HepG2 (cell line): ENCODE results near the gene NR2F6. TPM values are rescaled to one million over a fixed set of nuclear protein-coding genes. Genes with fewer than 3 reads are reported as not detected.
A peak's percentile ranks its signal among the peaks of the same experiment; 100 is the strongest.

Experiments
- AGO2 ChIP-seq: fragments of 200-400 bp; formaldehyde crosslinking; optimal IDR thresholded peaks from 2 replicates; pipeline ENCODE3; 2017; ENCODE audit warnings: mild to moderate bottlenecking, low read depth, low read length, moderate library complexity
- CCDC6 ChIP-seq: sonication (generic); formaldehyde crosslinking; IDR thresholded peaks from 2 replicates; pipeline ENCODE4 v1.8.1; 2022; ENCODE audit warnings: mild to moderate bottlenecking, missing genetic modification reagents, moderate library complexity
- FOXC1 ChIP-seq: sonication (generic); formaldehyde crosslinking; IDR thresholded peaks from 2 replicates; pipeline ENCODE4 v1.8.0; 2022; ENCODE audit warnings: mild to moderate bottlenecking, missing genetic modification reagents, borderline replicate concordance
- HHEX ChIP-seq: IDR thresholded peaks from 2 replicates; pipeline ENCODE4 v1.6.1; 2016; ENCODE audit warnings: control low read depth
- HNF4A ChIP-seq: sonication (generic); formaldehyde crosslinking; IDR thresholded peaks from 2 replicates; pipeline ENCODE4 v1.4.0; 2020; ENCODE audit warnings: missing genetic modification reagents
- MED1 ChIP-seq: sonication (generic); formaldehyde crosslinking; IDR thresholded peaks from 2 replicates; pipeline ENCODE4 v1.4.0; 2020; ENCODE audit warnings: missing genetic modification reagents
- NFE2L1 ChIP-seq: sonication (generic); formaldehyde crosslinking; IDR thresholded peaks from 2 replicates; pipeline ENCODE4 v1.4.0; 2020; ENCODE audit warnings: missing genetic modification reagents, mild to moderate bottlenecking, borderline replicate concordance
- PAWR ChIP-seq: sonication (generic); formaldehyde crosslinking; IDR thresholded peaks from 2 replicates; pipeline ENCODE4 v1.4.0; 2020; ENCODE audit warnings: missing genetic modification reagents, mild to moderate bottlenecking, borderline replicate concordance
- RBM39 ChIP-seq: fragments of 200-400 bp; formaldehyde crosslinking; IDR thresholded peaks from one replicate; pipeline ENCODE4 v1.6.1; 2018; ENCODE audit warnings: antibody characterized with exemption, mild to moderate bottlenecking, low read depth, low read length; ENCODE audit not compliant: poor library complexity, severe bottlenecking
- RELA ChIP-seq: sonication (generic); formaldehyde crosslinking; IDR thresholded peaks from 2 replicates; pipeline ENCODE4 v1.4.0; 2020; ENCODE audit warnings: missing genetic modification reagents
- REXO4 ChIP-seq: sonication (generic); formaldehyde crosslinking; IDR thresholded peaks from 2 replicates; pipeline ENCODE4 v1.8.0; 2022; ENCODE audit warnings: missing genetic modification reagents, mild to moderate bottlenecking, borderline replicate concordance
- SPEN ChIP-seq: sonication (generic); formaldehyde crosslinking; IDR thresholded peaks from 2 replicates; pipeline ENCODE4 v1.5.1; 2020; ENCODE audit warnings: low read depth, mild to moderate bottlenecking, missing genetic modification reagents
- TAF1 ChIP-seq: sonication (generic); formaldehyde crosslinking; IDR thresholded peaks from 2 replicates; pipeline ENCODE4 v1.4.0; 2020; ENCODE audit warnings: missing genetic modification reagents
- TCF7 ChIP-seq: sonication (generic); IDR thresholded peaks from 2 replicates; pipeline ENCODE4 v1.6.1; 2016; ENCODE audit warnings: antibody characterized with exemption, low read depth
- TFE3 ChIP-seq: IDR thresholded peaks from 2 replicates; pipeline ENCODE4 v1.6.1; 2016
- THAP11 ChIP-seq: IDR thresholded peaks from 2 replicates; pipeline ENCODE4 v1.6.1; 2016; ENCODE audit warnings: missing biosample characterization, missing genetic modification reagents
- TRAFD1 ChIP-seq: sonication (generic); formaldehyde crosslinking; IDR thresholded peaks from 2 replicates; pipeline ENCODE4 v1.5.1; 2020; ENCODE audit warnings: missing genetic modification reagents, mild to moderate bottlenecking, borderline replicate concordance
- ZNF513 ChIP-seq: sonication (generic); formaldehyde crosslinking; conservative IDR thresholded peaks from 2 replicates; pipeline ENCODE4 v1.5.0; 2020; ENCODE audit warnings: missing genetic modification reagents
- ZNF547 ChIP-seq: sonication (generic); formaldehyde crosslinking; IDR thresholded peaks from 2 replicates; pipeline ENCODE4 v1.5.1; 2020; ENCODE audit warnings: mild to moderate bottlenecking, missing genetic modification reagents
- ZNF614 ChIP-seq: IDR thresholded peaks from 2 replicates; pipeline ENCODE4 v1.6.1; 2018; ENCODE audit warnings: missing biosample characterization, missing genetic modification reagents, inconsistent platforms, borderline replicate concordance
- ZNF740 ChIP-seq: sonication (generic); formaldehyde crosslinking; IDR thresholded peaks from 2 replicates; pipeline ENCODE4 v1.4.0; 2020; ENCODE audit warnings: missing genetic modification reagents
- ZNF800 ChIP-seq: sonication (generic); formaldehyde crosslinking; IDR thresholded peaks from 2 replicates; pipeline ENCODE4 v1.4.0; 2020; ENCODE audit warnings: missing genetic modification reagents
- ZSCAN9 ChIP-seq: IDR thresholded peaks from 2 replicates; pipeline ENCODE4 v1.6.1; 2016; ENCODE audit warnings: borderline replicate concordance
- polyA plus RNA-seq, 8 experiments: library from polyadenylated mRNA; depleted of rRNA in 3 of 8; stranded (reverse) in 7 of 8; unstranded in 1 of 8; fragments of >200 nt; fragmentation: Illumina TruSeq in 4 of 8; extraction: Trizol in 4 of 8; gene quantifications; 2 replicates each; pipeline versions ENCODE4 v1.2.1 to v1.2.3, GENCODE V29; 2011 to 2016; ENCODE audit warnings: low read depth in 4 of 8, missing spikeins in 1 of 8, mixed read lengths in 1 of 8; ENCODE audit not compliant: insufficient read depth in 1 of 8
- total RNA-seq, 5 experiments: library from RNA; depleted of rRNA; stranded (reverse); fragments of >200 nt; fragmentation: Illumina TruSeq; extraction: Trizol; gene quantifications; 2 replicates each; pipeline ENCODE4 v1.2.3, GENCODE V29; 2016; ENCODE audit warnings: low read depth in 1 of 5

Gene NR2F6
- total and polyA plus RNA-seq, 2 of the 13 experiments (the other 11 are each of a cell fraction or from before 2014, with no cell fraction given), result 30.9 to 72.4 TPM

- no peak for TF ChIP-seq ZNF513
- TF ChIP-seq CCDC6 (CRISPR knock-in tag), result no peak
- TF ChIP-seq ZNF800 (CRISPR knock-in tag), result no peak
- no peak for TF ChIP-seq TRAFD1 (CRISPR knock-in tag)
- no peak for TF ChIP-seq SPEN (CRISPR knock-in tag)
- TF ChIP-seq THAP11 (CRISPR knock-in tag), result no peak
- no peak for TF ChIP-seq TFE3
- TF ChIP-seq ZNF614 (CRISPR knock-in tag), result no peak
- TF ChIP-seq ZSCAN9 (CRISPR knock-in tag), result no peak
- no peak for TF ChIP-seq RBM39
- TF ChIP-seq REXO4 (CRISPR knock-in tag), result no peak
- no peak for TF ChIP-seq ZNF547
- no peak for TF ChIP-seq NFE2L1
- TF ChIP-seq HHEX, result no peak
- TF ChIP-seq TCF7, result no peak
- peak; percentile 27; the same call in 1 of the 2 replicates for TF ChIP-seq PAWR (CRISPR knock-in tag)
- TF ChIP-seq TAF1, result peak; percentile 23; the same call in 1 of the 2 replicates
- TF ChIP-seq FOXC1, result no peak
- TF ChIP-seq HNF4A (CRISPR knock-in tag), result no peak
- TF ChIP-seq MED1 (CRISPR knock-in tag), result no peak
- TF ChIP-seq RELA (CRISPR knock-in tag), result no peak
- TF ChIP-seq AGO2, result peak; percentile 88
- TF ChIP-seq ZNF740, result peak; percentile 99
Measured at GRCh38 chr19:17244618-17245534, 843 bp downstream of the NR2F6 start (continued).
